HG02588 (cell line): ENCODE data around the gene ERI2.

Experiments
- ATAC-seq: cut with Tn5 transposase; IDR thresholded peaks from one replicate; pipeline ENCODE4 v1.9.1; 2021; ENCODE audit warnings: mild to moderate bottlenecking, moderate library complexity; ENCODE audit not compliant: unreplicated experiment

Gene ERI2, protein sequence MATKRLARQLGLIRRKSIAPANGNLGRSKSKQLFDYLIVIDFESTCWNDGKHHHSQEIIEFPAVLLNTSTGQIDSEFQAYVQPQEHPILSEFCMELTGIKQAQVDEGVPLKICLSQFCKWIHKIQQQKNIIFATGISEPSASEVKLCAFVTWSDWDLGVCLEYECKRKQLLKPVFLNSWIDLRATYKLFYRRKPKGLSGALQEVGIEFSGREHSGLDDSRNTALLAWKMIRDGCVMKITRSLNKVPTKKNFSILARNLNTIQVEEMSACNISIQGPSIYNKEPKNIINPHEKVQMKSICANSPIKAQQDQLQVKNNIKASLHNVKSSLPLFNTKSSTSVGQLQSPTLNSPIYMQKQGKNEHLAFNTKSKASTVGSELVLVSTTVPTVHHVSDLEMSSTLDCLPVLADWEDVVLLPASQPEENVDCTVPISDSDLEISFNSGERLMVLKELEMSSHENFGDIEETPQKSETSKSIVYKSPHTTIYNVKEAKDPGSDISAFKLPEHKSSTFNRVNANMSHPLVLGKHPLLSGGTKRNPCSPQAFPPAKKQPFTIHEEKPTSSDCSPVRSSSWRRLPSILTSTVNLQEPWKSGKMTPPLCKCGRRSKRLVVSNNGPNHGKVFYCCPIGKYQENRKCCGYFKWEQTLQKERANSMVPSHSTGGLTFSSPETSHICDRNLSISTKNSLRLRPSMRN

DNA sequence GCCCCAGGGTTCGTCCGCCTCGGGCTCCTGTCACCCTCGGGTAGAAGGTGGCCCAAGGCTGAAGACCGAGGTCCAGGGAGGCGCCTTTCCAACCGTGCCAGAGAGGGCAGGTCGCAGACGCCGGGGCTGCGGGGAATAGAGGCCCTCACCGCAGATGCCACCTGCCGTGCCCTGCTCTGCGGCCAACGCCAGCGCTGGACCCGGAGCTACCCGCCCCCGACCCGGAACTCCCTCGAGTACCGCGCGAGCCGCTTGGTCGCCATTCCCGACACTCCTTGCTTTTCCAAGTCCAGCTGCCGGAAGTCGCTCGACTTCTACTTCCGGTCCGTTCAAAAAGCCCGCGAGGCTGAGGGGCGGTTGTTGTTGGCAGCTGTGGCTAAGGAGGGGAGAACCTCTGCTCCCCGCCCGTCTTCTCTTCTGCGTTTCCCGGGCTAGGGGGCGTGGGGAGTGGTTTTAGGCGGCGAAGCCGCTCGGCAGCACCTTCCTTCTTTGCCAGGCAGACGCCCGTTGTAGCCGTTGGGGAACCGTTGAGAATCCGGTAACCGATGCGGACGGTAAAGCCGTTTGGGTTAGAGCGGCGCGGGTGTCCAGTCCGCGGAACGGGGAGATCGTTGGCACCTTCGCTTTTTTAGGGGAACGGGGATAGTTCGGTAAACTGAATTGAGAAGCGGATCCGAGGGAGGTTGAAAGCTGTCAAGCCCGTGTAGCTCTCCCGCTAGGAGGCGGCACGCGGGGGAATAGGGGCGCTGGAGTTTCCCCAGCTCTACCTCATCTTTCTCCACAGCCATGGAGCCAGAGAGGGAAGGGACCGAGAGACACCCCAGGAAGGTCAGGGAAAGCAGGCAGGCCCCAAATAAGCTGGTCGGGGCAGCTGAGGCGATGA, at the start of gene ERI2, which contains the start of gene REXO5:
TSS of gene ERI2 (minus strand) at position 305 of the 883 bp plus-strand sequence. CDS start at position 263, 42 bp downstream.
TSS of gene REXO5 (plus strand) at position 360 of the 883 bp plus-strand sequence. CDS start at position 787, 427 bp downstream.
- ATAC-seq, result peak; percentile 71

DNA sequence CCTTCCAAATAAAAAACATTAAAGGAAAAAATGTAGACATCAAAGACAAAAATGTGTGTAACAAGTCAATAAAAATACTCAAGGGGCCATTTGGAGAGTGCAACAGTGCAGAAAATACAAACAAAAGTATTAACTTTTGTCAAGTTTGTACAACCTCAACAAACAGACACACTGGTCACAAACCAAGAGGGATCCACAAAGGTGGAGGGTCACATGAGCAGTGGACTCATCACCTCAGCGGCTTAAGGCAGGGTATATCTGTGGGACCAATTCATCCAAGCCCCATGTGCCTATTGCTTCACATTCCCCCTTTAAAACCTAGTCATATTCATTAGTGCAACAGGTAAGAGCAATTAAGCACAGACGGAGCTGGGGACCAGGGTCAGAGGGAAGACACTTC, 48.7 kb upstream of the ERI2 start:
- ATAC-seq, result no peak

DNA sequence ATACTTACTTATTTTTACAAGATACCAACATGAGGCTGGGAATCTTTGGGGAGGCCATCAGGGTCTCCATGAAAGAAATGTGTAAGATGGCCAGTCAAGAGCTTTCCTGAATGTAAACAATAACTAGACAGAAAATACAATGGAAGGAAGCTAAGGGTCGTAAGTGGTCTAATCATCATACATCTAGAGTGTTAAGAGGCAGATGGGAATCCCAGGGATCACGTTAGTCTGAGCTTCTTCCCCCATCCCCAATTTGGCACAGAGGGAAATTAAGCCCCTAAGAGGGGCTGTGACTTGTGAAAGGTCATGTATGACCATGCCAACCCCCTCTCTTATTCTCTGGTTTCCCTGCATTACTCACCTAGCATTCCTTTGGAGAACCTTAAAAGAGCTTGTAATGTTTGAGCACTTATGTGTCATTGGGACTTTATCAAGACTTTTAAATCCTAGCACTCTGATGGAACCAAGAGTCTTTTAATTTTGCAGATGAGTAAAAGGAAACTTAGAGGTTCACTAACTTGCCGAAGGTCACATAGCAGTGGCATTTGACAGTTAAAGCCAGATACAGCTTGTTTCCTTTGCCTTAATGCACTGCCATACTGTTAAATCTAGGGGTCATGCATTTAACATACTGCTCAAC, 47.8 kb upstream of the ERI2 start:
- ATAC-seq, result no peak

DNA sequence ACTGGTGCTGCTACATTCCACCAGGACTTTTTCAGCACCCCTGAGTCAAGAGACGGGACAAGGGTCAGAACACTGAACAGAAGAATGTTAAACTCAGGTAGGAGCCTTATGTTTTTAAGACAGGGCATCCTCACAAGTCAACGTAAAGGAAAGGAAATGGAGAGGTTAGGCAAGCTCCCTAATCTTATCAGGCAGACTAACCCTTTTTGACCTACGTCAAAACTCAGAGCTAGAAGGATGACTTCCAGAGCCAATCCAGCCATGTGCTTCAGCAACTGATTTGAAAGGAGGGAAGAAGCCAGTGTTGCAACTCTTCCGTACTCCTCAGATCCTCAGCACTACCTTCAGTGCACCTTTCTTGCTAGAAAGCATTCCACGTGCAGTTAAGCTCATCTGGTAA, 46.9 kb upstream of the ERI2 start:
- ATAC-seq, result no peak

DNA sequence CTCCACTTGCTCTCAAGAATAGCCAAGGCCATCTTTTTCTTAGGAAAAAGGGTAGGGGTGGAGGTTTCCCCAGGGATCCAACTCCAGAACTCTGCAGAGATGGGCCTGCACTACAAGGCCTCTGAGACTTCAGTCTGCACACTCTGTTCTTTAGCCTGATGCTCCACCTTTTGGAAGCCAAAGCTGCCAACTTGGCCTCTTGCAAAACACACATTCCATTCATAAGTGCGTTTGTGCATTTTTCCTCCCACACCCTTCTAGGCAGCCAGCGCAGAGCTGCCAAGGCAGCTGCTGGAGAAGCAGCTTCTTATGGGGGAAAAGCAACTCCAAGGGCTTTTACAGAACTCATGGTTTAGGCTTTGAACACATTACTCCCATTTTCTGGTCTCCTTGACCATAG, 45.3 kb upstream of the ERI2 start:
- ATAC-seq, result no peak

DNA sequence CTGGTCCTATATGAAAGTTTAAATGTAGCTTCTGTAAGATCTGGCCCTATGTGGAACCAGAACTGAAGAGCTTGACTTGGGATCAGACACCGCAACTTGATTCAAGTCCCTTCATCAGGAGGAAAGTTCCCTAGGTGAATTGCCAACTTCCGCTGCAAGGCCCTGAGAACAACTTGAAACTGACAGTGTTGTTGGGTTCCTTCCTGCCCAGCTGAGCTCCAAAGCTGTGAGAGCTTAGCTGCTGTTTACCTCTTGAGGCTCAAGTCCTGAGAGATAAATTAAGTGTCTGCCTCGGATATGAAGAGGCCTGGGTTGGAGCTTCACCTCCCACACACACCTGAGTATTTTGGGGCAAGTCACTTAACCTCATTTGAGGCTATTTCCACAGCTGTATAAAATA, 44.7 kb upstream of the ERI2 start:
- ATAC-seq, result no peak

DNA sequence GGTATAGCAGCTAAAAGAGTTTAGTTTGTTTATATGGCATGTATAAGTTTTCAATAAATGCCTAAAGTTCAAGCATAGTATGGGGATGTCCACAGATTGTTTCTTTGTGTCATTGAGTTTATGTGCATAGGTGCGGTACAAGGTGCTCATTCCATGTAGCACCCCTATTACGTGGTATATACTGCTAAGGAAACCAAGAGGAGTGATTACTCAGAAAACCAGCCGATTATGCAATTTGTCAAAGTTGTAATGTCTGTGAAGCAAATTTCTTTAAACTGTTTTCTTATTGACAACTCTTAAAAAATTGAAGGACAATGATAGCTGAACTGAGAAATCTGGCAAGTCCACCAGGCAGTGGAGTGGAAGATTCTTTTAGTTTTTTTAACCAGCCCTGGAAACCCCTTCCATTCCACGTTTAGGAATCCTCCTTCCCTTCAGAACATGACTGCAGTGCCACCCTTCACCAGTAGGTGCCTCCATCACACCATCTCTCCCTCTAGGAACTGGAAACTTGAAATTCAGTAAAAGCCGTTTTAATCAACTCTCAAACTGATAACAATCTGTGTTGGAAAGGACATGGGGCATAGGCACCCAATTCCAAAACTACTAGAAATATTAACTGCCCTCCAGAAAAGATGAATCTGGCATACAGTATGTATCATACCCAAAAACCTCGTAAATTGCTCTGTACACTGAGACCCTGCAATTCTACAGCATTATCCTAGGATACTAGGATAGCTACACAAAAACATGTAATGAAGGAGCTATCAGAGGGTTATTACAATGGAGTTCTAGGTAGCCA, 43.5 kb upstream of the ERI2 start:
- no peak for ATAC-seq

DNA sequence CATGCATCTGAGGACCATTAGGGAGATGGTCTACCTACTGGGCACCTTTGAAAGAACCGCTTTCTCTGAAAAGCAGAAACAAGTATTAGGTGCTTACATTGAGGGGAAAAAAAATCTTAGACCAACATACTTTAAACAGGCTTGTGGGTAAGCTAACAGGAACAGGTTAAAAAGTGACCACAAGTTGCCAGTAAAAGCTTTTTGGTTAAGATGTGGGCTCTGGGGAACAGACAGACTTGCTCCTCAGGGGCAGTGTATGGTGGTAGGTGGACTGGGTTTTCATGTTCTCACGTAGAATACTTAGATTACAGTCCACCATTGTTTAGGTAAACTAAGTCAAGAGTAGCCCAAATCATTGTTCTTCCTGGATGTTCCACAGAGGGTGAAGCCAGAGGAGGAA, 41.3 kb upstream of the ERI2 start:
- ATAC-seq, result no peak

DNA sequence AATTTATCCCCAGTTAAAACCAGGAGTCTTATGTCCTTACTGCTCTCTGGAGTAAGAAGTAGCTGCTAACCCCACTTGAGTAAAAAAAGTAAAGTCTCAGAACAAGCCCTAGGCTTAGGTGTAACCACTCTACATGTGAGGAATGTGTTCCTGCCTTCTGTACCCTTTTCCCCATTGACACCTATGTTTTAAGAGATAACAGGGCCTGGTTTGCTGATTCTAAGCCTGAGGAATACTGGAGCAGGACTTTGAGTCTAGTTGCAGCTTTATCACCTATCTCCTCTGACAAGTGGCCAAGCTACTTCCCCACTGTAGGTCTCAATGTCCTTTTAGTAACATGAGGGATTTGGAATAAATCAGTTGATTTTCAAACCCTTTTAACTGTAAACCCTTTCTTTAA, 40.3 kb upstream of the ERI2 start:
- no peak for ATAC-seq

DNA sequence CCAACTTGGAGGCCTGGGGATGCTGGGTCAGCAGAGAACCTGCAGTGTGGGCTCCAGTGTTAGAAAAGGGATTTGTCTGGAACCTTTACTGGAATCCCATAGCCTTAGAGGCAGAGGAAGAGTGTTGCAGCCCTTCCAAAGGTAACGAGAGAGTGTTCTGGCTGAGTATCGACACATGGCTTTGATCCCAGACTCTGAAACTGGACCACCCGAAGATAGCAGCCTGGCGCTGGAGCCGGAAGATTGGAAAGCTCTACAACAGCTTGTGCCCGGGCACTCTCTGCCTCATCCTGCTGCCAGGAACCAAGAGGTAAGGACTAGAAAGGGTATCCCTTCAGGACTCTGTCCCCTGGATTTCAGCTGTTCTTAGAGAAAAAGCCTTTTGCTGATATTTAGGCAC, 39.8 kb upstream of the ERI2 start:
- no peak for ATAC-seq

DNA sequence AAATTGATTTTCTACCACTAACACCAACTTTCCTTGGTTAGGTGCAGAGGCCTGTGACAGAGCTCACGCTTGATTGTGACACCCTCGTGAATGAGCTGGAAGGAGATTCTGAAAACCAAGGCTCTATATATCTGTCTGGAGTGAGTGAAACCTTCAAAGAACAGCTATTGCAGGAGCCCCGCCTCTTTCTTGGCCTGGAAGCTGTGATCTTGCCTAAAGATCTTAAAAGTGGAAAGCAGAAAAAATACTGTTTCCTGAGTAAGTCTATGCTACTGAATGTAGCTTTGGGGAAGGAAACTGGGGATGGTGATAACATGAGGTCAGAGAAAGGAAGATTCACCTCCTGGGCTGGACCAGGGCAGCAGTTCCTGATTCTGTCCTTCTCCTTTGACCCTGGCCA, 38.3 kb upstream of the ERI2 start:
- no peak for ATAC-seq

DNA sequence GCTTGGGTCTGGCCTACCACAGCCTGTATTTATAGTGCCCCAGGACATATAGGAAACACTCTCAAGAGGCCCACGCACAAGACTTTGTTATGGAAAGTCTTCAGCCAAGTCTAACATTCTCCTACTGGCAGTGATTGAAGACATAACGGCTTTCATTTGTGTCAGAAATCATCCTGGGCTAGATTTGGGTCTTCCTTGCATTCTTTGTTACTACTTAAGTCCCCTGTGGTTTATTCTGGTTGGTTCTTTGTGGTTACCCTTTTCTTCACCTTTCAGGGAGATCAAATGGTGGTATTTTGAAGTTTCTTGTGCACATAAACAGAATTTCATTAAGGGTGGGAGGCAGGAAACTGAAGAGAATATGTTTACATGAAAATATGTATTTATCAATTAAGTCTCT, 37.8 kb upstream of the ERI2 start:
- ATAC-seq, result no peak

DNA sequence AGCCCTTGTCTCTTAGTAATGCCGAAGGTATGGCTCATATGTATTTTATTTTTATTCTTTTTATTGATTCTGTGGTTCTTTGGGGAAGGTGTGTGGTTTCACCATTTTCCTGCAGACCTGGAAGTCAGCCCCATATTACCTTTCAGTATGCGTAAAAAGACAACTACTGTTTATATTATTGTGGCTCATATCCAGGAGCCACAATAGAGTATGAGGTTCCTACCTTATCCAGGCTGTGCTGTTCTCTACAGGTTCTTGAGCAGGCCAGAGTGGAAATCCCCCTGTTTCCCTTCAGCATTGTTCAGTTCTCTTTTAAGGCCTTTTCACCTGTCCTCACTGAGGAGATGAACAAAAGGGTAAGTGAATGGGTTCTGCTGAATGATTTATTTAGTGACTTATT, 33.2 kb upstream of the ERI2 start:
- ATAC-seq, result no peak

DNA sequence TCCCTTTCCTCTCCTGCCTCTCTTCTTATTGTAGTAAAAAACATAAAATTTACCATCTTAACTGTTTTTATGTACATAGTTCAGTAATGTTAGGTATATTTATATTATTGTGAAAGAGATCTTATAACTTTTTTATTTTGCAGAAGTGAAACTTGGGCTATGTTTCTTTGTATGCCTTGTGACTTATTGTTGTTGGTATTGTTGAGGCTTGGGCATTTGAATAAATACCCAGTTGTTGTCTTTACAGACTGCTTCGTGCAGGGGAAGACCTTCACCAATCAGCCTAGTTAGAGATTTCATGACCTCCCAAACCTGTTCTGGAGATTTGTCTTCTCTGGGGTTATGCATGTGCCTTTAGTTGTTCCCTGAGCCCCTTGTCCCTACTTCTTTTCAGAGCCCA, 32.0 kb upstream of the ERI2 start:
- no peak for ATAC-seq

DNA sequence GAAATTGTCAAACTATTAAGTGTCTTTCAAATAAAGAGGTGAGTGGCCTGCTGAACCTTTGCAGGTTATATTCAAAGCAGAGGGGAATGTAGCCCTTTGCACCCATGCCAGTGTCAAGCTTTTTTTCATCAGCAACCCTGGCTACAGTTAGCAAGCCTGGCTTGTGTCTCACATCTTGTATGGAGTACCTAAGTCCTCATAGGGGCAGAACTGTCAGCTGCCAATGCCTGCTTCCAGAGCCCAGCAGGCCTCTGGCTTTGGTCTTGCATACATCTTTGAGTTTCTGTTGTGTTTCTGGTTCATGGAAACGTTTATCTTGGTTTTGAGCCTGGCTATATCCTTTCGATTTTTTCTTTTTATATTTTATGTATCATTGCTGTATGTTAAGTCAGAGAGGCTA, 26.8 kb upstream of the ERI2 start:
- ATAC-seq, result no peak

DNA sequence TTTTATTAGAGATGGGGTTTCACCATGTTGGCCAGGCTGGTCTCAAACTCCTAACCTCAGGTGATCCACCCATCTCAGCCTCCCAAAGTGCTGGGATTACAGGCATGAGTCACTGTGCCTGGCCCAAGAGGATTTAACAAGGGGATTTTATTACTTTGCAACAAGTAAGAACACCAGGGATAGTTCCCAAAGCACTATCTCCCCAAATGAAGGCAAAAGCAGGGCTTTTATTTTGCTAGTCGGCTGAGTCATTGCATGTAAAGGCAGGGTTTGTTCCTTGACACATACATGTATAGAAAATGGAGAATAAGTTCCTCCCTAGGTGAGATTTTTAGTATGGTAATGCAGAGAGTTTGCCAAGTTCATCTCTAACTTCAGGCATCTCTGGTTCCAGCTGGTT, 24.1 kb upstream of the ERI2 start:
- no peak for ATAC-seq

DNA sequence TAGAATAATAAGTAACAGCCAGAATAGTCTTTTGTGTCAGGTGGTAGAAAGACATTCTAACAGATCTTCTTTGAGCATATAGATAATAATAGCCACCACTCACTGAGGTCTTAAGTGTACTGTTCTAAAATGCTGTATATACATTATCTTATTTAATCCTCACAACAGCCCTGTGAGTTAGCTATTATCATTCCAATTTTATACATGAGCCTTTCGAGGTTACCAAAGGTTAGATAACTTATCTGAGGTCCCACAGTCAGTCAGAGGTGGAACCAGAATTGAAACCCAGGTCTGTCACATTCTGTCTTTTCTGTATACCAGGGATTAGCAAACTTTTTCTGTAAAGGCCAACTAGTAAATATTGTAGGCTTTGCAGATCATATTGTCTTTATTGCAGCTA, 23.3 kb upstream of the ERI2 start:
- no peak for ATAC-seq

DNA sequence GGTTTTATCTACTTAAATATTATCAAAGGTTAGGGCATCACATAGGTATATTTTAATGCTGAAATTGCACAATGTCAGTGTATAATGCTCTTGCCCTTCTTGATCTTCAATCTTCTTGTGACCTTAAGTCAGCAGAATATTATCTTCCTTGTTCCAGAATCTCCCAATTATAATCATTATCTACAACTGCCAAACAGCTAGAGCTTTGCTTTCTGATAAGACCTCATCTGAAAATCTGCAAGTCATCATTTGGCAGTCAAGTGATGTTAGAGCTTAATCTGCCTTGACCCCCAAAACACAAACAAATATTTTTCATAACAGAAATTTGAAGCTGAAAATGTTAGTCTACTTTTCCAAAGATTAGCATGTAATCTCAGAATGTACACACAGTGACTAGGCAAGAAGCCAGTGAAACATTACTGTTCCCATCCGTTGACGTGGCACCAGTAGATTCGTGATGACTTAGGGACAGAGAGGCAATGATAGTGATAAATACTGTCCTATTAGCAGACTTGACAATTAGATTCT, 19.8 kb upstream of the ERI2 start:
- no peak for ATAC-seq

DNA sequence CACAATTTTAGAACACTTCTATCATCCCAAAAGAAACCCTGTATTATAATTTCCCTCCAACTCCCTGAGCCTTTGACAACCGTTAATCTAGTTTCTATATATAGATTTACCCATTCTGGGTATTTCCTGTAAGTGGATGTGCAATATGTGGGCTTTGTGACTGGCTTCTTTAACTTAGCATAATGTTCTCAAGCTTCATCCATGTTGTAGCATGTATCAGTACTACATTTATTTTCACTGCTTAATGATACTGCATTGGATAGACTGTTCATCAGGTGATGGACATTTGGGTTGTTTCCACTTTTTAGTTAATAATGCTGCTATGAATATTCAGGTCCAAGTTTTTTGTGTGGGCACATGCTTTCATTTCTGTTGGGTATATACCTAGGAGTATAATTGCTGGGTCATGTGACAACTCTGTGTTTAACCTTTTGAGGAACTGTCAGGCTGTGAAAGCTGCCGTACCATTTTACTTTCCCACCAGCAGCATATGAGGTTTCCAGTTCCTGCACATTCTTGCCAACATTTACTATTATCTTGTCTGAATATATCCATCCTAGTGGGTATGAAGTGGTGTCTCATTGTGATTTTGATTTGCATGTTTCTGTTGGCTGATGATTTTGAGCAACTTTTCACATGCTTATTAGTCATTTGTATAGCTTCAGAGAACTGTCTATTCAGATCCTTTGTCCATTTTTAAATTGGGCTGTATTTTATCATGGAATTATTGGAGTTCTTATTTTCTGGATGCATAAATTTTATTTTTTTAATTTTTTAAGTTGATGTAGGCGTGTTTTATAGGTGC, 16.5 kb upstream of the ERI2 start:
- ATAC-seq, result no peak
